Activated naive CD4-positive, alpha-beta T cell (primary cell): ENCODE measurements around the gene MAGI1.

Experiments
- DNase-seq, 4 experiments: peaks; one replicate each; lab custom pipeline; 2025; lab: John Stamatoyannopoulos, UW

MAGI1 gene

DNA sequence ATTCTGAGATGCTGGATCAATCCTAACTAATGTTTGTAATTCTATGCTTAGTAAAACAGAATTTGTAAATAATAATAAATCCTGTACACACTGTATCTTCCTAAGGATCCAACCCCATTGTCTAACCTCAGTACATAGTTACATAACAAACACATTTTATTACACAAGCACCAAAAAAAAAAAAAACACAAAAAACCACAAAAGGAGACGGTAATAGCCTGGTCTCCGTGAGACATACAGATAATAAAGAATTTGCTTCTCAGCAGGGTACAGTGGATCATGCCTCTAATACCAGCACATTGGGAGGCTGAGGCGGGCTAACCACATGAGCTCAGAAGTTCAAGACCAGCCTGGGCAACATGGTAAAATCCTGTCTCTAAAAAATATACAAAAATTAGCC is 558.7 kb downstream of the MAGI1 start:
- DNase-seq: no peak

DNA sequence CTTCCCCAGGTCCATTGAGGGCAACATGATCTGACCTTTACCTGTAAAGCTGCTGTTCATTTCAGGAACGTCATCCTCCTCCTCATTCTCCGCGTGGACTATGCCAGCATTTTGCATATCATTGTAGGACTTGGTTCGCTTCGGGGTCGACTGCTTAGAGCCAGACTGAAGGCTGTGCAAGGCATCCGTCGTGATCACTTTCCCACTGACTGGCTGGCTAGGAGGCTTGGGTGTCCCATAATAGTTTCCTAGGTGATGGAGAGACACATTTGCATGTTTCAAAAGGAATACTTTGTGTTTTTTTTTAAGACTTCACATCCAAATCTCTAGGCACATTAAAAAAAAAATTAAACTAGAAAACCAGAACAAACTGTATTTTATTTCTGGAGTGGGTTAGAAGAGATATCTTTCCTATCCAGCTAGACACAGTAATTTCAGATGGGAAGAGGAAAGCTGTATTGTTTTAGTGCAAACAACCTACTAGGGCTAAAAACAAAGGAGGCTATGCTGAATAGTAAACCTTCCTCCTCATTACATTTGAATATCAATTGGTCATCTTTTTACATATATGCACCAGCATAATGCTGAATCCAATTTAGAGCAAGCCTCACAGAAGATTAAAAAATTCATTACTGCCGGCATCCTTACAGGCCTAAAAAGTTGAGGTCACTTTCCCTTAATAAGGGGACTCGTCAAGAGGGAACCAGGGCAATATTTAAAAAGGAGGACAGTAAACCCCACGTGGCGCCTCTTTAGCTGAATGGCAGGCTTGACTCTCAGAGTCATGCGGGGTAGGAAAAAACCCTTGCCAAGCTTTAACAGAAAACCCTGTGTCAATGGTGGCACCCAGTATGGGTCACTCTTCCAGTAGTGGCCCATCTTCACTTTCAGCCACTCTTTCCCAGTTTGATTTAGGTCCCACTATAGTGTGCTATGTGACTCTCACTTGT is 559.9 kb downstream of the MAGI1 start:
- no peak for DNase-seq

DNA sequence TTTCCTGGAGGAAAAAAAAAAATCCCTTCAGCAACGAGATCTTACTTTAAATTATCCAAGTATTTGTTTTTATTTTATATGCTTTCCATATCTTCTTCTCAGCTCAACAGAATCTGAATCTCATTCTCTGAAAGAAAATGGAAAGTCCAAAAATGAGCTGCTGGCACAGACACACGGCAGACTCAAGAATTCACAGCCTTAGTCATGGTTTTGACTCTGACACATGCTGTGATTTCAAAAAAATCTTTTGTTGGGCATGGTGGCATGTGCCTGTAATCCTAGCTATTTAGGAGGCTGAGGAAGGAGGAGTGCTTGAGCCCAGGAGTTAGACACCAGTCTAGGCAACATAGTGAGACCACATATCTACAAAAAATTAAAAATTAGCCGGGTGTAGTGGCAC is 565.0 kb downstream of the MAGI1 start:
- no peak for DNase-seq

DNA sequence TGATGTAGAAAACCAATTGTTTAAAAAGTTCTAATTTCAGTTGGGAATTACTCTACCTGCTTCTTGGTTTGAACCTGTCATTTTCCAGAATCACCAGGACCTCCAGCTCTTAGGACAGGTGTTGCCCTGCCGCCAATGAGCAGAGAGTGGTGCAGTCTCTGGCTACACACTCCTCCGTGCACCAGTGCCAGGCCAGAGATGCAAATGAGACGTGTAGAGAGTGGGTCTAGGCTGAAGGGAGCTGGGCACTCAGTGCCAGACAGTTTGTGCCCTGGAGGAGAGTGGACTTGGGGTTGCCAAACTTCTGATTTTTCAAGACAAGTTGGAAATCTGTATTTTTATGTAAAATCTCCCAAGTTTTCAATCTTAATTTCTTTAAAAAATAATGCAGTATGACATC is 566.2 kb downstream of the MAGI1 start:
- DNase-seq: no peak

DNA sequence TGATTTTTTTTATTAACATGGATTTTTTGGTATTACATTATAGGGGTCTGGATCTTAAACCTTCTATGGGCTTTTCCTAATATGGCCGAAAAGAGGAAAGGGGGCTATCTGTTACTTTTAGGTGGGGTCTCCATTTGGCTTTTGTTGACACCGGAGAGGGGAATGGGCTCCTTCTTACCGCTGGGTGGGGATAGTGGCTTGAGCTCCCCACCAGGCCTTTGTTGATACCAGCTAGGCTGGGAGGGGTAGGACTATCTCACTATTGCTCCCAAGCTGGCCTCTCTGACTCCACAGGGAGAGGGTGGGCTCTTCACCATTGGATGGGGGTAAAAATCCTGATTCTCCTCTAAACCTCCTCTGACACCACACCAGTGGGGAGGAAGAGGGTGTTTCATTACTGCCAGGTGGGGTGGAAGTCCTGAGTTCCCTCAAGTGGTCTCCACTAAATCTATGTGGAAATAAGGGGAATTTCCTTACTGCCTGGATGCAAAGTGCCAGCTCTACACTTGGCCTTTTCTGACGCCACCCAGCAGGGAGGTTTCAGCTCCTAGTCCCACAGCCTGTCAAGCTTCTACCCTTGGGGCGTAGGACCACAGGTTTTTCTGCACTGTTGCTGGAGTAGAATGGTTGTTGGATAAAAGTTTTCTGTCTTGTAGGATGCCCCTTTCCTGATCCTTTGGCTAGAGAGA is 572.3 kb downstream of the MAGI1 start:
- no peak for DNase-seq

DNA sequence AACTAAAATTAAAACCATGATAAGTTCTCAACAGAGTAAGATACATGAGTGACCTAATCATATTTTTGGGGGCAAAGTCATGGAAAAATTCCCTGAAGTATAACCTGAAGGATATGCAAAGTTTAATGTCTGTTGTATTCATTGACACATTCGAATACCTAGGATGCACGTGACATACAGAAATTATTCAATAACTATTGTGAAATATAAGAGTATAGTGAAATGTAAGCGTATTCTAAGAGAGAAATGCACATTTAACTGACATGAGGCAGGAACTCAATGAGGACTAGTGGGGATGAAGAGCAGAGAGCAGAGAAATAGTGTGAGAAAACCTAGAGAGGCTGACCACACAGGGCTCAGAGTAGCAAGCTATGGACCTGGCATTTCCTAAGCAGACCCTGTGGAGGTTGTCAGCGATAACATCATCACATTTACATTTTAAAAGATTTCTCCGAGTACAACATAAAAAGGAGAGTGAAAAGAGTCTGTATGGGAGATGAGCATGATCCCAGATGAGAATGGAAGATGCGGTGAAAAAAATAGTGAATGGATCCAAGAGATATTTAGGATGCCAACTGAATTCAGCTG is 588.8 kb downstream of the MAGI1 start:
- no peak for DNase-seq

DNA sequence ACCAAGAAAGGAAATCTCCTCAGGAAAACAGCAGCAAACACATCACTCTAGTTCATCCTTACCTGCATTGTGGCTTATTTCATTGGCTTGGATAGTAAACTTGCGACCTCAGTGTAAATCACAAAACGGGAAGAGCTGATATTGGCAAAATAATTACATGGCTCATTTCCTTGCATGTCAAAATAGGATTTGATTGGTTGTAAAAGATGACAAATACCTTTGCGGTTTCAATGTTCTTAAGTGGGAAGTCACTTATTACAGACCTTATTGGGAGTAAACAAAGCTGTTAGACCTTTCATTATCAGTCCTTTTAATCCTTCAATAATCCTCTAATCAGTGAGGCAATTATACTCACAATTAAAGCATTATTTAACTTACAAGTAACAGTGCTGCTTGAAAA is 590.6 kb downstream of the MAGI1 start:
- DNase-seq: no peak

DNA sequence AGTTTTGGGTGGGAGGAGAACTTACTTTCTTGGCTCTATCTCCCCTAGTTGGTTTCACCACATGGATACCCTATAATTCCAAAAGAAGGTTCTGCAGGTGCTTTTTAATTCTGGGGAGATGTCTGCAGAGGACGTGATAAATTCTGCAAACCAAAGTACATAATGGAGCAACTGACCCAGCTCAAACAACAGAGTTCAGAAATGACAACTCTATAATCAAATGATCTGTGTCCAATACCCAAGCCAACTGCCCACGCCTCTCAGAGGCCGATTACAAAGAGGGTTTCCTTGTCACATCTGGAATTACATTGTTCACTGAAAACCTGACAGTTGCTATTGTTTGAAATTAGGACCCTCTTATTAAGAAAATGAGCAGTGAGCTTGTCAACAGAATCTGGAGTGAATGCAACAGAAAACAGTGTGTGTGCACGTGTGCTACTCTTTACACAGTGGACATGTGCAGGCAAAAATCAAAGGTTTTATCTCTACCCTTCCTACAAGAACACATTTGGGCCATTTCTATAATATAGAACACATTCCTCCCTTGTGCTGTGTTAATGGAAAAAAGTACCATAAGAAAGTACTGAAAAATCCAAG is 593.0 kb downstream of the MAGI1 start:
- no peak for DNase-seq

DNA sequence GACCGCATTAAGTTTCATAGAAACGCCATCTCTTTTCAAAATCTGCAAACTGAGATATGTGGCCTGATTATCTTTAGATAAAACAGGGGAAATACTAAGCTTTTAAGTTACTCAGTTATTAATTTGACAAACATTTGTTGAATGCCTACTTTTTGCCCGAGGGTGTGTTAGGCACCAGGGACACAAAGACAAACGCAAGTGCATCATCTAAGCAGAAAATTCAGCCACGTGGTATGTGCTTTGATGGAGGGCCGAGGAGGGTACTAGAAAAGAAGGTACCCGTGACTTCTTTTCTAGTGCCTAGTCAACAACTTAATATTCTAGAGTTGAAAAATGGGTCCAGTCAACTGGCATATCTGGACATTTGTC is 594.3 kb downstream of the MAGI1 start:
- DNase-seq: no peak

DNA sequence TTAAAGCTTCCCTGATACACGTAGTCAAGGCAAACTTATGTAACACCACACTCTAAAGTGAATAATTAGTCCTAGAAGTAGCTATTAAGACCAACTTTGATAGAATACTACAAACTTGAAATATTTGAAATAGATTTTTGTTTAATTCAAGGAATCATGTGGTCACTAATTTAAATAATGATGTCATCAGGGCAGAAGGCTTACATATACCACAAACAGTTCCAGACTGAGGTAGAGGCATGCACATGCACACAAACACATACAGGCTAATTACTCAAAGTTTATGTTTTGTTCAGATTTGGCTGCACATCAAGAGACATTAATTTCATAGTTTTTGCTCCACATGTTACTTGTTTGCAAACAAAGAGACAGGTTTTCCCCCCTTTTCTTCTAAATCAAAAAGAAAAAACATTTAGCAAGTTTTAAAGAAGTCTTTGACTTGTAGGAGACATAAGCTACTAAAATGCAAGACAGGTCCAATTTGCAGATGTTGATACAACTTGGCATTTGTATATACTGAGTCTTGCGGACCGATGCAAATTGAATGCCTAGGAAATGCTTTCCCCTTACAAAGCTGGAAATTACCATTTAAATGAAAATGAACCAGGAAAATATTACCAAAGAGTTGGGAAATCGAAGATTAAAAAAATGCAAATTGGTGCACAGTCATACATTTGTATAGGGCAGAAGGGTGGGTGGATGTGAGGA is 594.8 kb downstream of the MAGI1 start:
- no peak for DNase-seq

DNA sequence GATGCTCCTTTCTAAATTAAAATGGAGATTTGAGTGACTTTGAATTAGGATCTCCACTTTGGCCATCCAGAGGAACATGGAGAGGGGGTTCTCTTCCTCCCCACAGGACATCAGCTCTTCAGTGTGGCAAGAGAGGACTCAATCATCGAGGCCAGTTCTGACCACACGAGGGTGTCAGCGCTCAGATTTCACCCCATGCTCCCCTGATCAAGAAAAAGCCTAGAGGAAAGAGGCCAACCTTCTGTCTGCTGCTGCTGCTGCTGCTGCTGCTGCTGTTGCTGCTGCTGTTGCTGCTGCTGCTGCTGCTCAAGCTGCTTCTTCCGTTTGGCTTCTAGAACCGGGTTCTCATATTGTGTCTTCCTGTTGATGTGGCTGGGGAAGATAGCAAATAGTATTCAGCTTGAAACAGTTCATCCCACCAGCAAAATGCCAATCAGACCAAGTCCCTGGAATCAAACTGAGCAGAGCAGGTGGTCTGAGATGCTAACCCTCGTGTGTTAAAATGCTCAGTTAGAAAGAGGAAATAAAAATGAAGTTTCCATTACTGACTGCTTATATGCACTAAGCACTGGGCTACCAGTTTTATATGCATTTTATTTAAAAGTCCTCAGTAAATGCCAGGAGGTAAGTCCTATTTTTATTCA is 599.0 kb downstream of the MAGI1 start:
- DNase-seq: no peak

DNA sequence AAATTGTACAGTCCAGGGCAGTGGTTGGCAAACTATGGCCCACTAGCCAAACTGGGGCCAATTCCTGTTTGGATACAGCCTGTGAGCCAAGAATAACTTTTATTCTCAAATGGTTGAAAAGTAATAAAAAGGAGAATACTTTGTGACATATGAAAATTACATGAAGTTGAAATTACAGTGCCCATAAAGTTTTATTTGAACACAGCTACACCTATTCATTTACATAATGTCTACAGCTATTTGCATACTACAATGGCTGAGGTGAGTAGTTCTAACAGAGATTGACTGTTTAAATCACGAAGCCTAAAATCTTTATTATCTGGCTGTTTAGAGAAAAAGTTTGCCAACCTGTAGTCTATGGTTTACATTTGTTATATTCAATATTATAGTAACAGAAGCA is 600.1 kb downstream of the MAGI1 start:
- DNase-seq: no peak

DNA sequence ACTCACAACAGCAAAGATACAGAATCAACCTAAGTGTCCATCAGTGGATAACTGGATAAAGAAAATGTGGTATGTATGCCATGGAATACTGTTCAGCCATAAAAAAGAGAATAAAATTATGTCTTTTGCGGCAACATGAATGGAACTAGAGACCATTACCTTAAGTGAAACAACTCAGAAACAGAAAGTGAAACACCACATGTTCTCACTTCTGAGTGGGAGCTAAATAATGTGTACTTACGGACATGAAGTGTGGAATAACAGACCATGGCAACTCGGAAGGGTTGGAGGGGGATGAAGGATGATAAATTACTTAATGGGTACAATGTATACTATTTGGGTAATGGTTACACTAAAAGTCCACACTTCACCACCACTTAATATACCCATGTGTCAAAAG is 600.6 kb downstream of the MAGI1 start:
- DNase-seq: no peak

DNA sequence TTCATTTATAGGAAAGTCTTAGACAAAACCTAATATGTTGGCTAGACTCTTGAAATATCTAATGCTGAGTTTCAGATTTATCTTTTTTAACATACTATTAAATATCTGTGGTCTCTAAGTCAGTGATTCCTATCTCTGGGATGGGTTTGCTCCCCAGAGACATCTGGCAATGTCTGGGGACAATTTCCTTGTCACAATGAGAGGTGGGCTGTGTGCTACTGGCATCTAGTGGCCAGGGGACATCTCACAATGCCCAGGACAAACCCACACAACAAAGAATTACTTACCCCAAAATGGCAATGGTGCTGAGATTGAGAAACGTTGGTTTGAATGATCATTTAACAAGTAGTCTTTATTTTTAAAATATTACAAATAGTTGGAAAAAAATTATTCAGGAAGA is 602.1 kb downstream of the MAGI1 start:
- no peak for DNase-seq

DNA sequence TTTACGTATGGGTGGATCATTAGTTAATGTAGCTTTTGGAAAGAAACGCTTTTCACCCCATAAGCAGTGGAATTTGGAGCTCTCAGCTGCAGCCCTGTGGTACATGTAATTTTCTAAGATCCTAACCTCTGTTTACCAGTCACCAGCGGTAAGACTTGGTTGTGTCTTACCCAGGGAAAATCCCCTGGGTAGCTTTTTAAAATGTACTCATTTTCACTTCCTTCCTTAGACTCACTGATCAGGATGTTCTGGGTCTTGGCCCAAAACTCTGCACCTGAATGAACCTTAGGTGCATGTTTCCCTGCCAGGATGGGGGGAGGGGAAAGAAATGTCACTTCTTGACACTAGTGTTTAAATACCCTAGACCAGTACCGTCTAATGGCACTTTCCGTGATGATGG is 605.2 kb downstream of the MAGI1 start:
- no peak for DNase-seq

DNA sequence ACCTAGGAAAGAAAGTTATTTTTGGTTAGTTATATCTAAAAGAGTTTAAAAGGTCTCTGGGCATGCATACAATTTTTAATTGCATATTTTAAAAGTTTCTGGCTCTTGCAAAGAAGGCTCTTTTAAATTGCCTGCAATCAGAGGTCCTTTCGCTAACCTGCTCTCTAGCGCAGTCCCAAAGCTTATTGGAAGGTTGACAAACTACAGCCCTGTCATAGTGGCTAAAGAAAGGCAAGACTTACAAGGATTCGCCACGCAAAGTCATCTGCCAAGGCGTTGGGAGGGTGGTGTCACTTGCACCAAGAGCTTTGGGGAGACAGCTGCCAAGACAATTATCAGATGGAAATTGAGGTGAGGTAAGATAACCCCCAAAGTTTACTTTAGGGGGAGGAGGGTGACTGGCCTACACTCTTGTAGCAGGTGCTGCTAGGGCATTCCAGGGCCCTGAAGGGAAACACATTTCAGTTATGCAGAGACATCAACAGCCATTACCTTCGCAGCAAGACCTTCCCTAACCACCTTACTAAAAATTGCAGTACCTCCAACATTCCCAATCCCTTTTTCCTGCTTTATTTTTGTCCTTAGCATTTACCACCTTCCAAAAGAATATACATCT is 606.2 kb downstream of the MAGI1 start:
- no peak for DNase-seq

DNA sequence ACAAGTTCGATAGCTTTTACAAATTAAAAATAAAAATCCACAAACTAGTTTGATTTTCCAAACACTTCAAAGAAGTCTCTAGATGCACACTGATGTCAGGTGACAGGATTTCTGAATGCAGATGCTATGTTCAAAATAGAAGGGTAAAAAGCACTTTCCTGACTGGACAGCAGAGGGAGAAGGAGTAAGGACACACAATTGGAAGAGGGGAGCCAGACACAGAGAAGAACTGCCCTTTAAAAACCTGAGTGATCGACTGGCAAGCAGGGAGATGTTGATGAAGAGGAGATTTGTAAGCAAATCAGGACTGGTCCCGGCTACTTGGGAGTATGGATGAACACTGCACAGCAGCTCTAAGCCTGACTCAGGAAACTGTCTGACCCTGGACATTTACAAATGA is 612.8 kb downstream of the MAGI1 start:
- DNase-seq: no peak

DNA sequence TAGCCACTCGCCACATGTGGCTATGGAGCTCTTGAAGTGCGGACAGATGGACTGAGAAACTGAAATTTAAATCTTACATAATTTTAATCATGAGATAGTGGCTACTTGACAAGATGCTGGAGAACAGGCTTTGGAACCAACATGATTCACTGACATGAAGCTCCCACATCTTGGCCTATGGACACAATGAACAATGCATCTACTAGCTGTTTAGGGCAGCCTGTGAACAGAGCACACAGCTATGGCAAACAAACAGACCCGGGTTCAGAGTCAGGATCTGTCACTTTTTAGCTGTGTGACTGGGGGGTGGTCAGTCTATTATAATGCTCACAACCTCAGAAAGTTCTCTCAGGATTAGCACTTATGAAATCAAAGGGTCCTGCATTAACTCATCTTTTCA is 616.6 kb downstream of the MAGI1 start:
- DNase-seq: no peak

DNA sequence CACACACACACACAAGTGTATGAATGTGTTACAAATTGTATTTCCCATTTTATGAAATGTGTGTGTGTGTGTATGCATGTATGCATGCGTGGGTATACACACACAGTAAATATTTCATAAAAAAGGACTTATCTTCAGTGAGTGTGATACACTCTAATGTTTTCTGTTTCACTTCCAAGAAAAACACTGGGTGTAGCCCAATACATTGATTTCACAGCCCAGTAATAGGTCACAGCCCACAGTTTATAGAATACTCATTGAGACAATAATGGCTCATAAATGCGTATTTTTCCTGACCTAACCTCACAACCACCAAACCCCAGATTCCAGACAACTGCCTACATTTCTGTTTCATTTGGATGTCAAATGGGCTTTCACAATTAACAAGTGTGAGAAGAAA is 619.5 kb downstream of the MAGI1 start:
- no peak for DNase-seq

DNA sequence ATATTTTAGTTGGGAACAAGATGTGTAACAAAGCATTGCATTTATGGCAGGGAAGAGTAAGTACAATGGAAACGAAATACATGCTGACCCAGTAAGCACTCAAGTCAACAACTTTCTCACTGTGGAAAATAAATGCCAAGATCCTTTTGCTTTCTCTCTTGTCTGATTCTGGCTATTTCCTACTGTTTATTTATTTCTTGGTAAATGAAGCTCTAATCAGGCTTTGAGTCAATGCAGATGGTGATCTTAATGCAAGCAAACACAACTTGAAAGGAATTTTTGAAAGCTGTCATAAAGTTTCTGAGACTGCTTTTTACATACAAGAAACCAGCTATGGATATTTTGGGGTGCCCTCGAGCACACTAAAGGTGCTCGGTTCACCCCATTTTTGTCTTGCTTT is 624.8 kb downstream of the MAGI1 start:
- DNase-seq: no peak

DNA sequence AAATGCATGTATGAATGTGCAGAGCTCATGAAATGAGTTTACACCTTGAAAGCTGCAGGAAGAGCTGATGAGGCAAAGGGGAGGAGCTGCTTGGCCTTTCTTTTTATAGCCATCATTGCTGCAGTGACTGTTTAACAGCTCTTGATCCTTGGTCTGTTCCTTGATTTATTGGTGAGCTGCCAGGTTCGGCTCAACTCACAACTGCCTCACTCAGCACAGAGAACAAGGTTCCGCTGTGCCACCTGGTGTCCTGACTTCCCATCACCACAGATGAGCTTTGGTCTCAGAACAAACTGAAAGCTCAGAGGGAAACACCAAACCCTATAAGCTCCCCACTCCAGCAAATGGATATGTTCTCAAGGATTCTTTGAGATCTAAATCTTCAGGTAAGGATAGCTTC is 626.1 kb downstream of the MAGI1 start:
- DNase-seq: no peak
